LNCaP clone FGC (cell line): Measurements from ENCODE around the gene UBE2D1.

Source experiments
- DNase-seq: peaks from one replicate; pipeline ENCODE4 v3.0.0-alpha.2; 2011; ENCODE audit warnings: low read depth
- H3K4me3 ChIP-seq: 2 replicates; pipeline ENCODE4 v1.5.1; 2011; ENCODE audit warnings: mild to moderate bottlenecking, low read depth, low read length, control low read depth
- CTCF ChIP-seq: IDR thresholded peaks from 2 replicates; pipeline ENCODE4 v1.5.1; 2012; ENCODE audit warnings: mild to moderate bottlenecking; ENCODE audit not compliant: control insufficient read depth, insufficient read depth; ENCODE audit errors: extremely low read depth

Gene UBE2D1

GRCh38 chr10:58359541-58359940 is 24.7 kb downstream of the UBE2D1 start:
- no peak for TF ChIP-seq CTCF
- no peak for DNase-seq
- no peak overlapping the region for H3K4me3 ChIP-seq

- H3K4me3 ChIP-seq, result no peak overlapping the region
- TF ChIP-seq CTCF, result no peak
- no peak for DNase-seq
Measured at GRCh38 chr10:58360412-58361004, 25.7 kb downstream of the UBE2D1 start.

- no peak for TF ChIP-seq CTCF
- DNase-seq, result no peak
- H3K4me3 ChIP-seq, result no peak overlapping the region
Measured at GRCh38 chr10:58361353-58361752, 26.5 kb downstream of the UBE2D1 start.

GRCh38 chr10:58362027-58362789 is 27.4 kb downstream of the UBE2D1 start:
- DNase-seq, result no peak
- H3K4me3 ChIP-seq, result no peak overlapping the region
- no peak for TF ChIP-seq CTCF

- no peak for TF ChIP-seq CTCF
- DNase-seq, result no peak
- no peak overlapping the region for H3K4me3 ChIP-seq
Measured at GRCh38 chr10:58367069-58367468, 32.3 kb downstream of the UBE2D1 start.

GRCh38 chr10:58371473-58371872 is 36.7 kb downstream of the UBE2D1 start:
- no peak for DNase-seq
- TF ChIP-seq CTCF, result no peak

More at GRCh38 chr10:58371473-58371872, 36.7 kb downstream of the UBE2D1 start:
- H3K4me3 ChIP-seq, result no peak overlapping the region
